HepG2 (cell line): ENCODE results near the gene GPHN. TPM values are rescaled to one million over a fixed set of nuclear protein-coding genes. Genes with fewer than 3 reads are reported as not detected.

Source experiments
- AGO1 ChIP-seq: fragments of 200-400 bp; formaldehyde crosslinking; IDR thresholded peaks from 2 replicates; pipeline ENCODE4 v1.6.1; 2017; ENCODE audit warnings: mild to moderate bottlenecking, low read depth, low read length, moderate library complexity; ENCODE audit not compliant: poor library complexity, severe bottlenecking
- BCLAF1 ChIP-seq: fragments of 450-650 bp; IDR thresholded peaks from 2 replicates; pipeline ENCODE4 v1.6.1; 2017; ENCODE audit warnings: mild to moderate bottlenecking
- BHLHE40 ChIP-seq: IDR thresholded peaks from 2 replicates; pipeline ENCODE4 v1.6.1; 2011; ENCODE audit warnings: low read length, improper control_type of control experiment
- ELK4 ChIP-seq: sonication (generic); formaldehyde crosslinking; IDR thresholded peaks from 2 replicates; pipeline ENCODE4 v1.9.0; 2021; ENCODE audit warnings: missing genetic modification reagents, borderline replicate concordance
- HNRNPL ChIP-seq: fragments of 200-400 bp; formaldehyde crosslinking; IDR thresholded peaks from 2 replicates; pipeline ENCODE4 v1.6.1; 2017; ENCODE audit warnings: mild to moderate bottlenecking, low read depth, low read length
- ISX ChIP-seq: sonication (generic); formaldehyde crosslinking; conservative IDR thresholded peaks from 2 replicates; pipeline ENCODE4 v1.5.0; 2020; ENCODE audit warnings: missing genetic modification reagents
- NFATC3 ChIP-seq: sonication (generic); formaldehyde crosslinking; IDR thresholded peaks from 2 replicates; pipeline ENCODE4 v1.5.1; 2020; ENCODE audit warnings: mild to moderate bottlenecking, missing genetic modification reagents
- PCBP1 ChIP-seq: fragments of 200-400 bp; formaldehyde crosslinking; IDR thresholded peaks from 2 replicates; pipeline ENCODE4 v1.6.1; 2017; ENCODE audit warnings: mild to moderate bottlenecking, low read depth, low read length, borderline replicate concordance
- PTBP1 ChIP-seq: fragments of 200-400 bp; formaldehyde crosslinking; IDR thresholded peaks from 2 replicates; pipeline ENCODE4 v1.6.1; 2018; ENCODE audit warnings: low read length, low read depth; ENCODE audit not compliant: poor library complexity, severe bottlenecking
- RFX1 ChIP-seq: fragments of 450-650 bp; IDR thresholded peaks from 2 replicates; pipeline ENCODE4 v1.6.1; 2017
- RFX5 ChIP-seq: IDR thresholded peaks from 2 replicates; pipeline ENCODE4 v1.6.1; 2011; ENCODE audit warnings: low read depth, low read length, improper control_type of control experiment
- SCMH1 ChIP-seq: sonication (generic); formaldehyde crosslinking; IDR thresholded peaks from 2 replicates; pipeline ENCODE4 v1.9.0; 2021; ENCODE audit warnings: missing genetic modification reagents, mild to moderate bottlenecking, borderline replicate concordance
- ZNF281 ChIP-seq: sonication (generic); formaldehyde crosslinking; IDR thresholded peaks from 2 replicates; pipeline ENCODE4 v1.4.0; 2020; ENCODE audit warnings: missing genetic modification reagents, borderline replicate concordance
- ZNF501 ChIP-seq: sonication (generic); formaldehyde crosslinking; IDR thresholded peaks from 2 replicates; pipeline ENCODE4 v1.5.1; 2020; ENCODE audit warnings: mild to moderate bottlenecking, moderate library complexity, missing genetic modification reagents
- ZNF672 ChIP-seq: sonication (generic); formaldehyde crosslinking; IDR thresholded peaks from 2 replicates; pipeline ENCODE4 v1.8.1; 2022; ENCODE audit warnings: missing genetic modification reagents
- polyA plus RNA-seq, 8 experiments: library from polyadenylated mRNA; depleted of rRNA in 3 of 8; stranded (reverse) in 7 of 8; unstranded in 1 of 8; fragments of >200 nt; fragmentation: Illumina TruSeq in 4 of 8; extraction: Trizol in 4 of 8; gene quantifications; 2 replicates each; pipeline versions ENCODE4 v1.2.1 to v1.2.3, GENCODE V29; 2011 to 2016; ENCODE audit warnings: low read depth in 4 of 8, missing spikeins in 1 of 8, mixed read lengths in 1 of 8; ENCODE audit not compliant: insufficient read depth in 1 of 8
- total RNA-seq, 5 experiments: library from RNA; depleted of rRNA; stranded (reverse); fragments of >200 nt; fragmentation: Illumina TruSeq; extraction: Trizol; gene quantifications; 2 replicates each; pipeline ENCODE4 v1.2.3, GENCODE V29; 2016; ENCODE audit warnings: low read depth in 1 of 5
- TF ChIP-seq, protein P1 (sequence below): sonication (generic); formaldehyde crosslinking; IDR thresholded peaks from 2 replicates; pipeline ENCODE4 v1.8.0; 2022; ENCODE audit warnings: low read depth, missing genetic modification reagents
- TF ChIP-seq, protein P2 (sequence below): sonication (generic); formaldehyde crosslinking; IDR thresholded peaks from 2 replicates; pipeline ENCODE4 v1.5.1; 2020; ENCODE audit warnings: missing genetic modification reagents, mild to moderate bottlenecking, borderline replicate concordance

The GPHN gene
- total and polyA plus RNA-seq, 2 of the 13 experiments (the other 11 are each of a cell fraction or from before 2014, with no cell fraction given) = 12.7 to 19.2 TPM

DNA sequence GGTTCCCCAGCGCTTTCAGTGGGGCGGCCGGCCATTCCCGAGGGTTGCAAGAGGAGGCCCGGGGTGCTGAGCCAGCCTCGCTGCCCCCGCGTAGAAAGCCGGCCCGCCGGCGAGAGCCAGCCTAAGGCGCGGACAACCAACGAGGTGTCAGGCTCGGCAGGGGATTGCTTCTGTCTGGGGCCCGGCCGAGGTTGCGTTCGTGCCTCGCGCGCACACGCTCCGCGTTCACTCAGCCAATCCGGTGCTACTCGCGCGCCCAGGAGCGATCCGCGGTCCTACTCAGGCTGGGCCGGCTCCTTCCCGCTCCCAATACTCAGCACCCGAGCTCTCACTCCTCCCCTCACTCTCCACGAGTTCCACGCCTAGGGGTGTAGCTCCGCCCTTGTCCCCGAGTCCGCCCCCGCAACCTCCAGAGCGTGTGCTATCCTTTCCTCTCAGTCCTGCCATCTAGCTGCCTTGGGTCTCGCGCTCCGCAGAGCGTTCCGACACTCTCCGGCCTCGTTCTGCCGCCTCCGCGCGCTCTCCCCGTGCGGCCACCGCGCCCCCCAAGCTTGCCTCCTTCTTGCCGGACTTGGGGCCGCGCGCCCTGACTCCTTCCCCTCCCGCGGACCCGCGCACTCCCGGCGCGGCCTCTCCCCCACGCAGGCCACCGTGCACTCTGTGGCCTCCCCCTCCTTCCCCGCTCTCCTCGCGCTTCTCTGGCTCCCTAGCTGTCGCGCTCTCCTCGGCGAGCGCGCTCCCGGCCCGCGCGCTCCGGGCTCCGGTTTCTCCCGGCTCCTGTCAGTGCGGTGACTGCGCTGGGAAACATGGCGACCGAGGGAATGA, at the start of gene GPHN (continued):
- 0 out of 2 replicates have a peak, but pooled peaks have one; percentile 24 for TF ChIP-seq BHLHE40
- no peak for TF ChIP-seq PCBP1
- TF ChIP-seq ISX (CRISPR knock-in tag) = no peak
- TF ChIP-seq, protein P1, sequence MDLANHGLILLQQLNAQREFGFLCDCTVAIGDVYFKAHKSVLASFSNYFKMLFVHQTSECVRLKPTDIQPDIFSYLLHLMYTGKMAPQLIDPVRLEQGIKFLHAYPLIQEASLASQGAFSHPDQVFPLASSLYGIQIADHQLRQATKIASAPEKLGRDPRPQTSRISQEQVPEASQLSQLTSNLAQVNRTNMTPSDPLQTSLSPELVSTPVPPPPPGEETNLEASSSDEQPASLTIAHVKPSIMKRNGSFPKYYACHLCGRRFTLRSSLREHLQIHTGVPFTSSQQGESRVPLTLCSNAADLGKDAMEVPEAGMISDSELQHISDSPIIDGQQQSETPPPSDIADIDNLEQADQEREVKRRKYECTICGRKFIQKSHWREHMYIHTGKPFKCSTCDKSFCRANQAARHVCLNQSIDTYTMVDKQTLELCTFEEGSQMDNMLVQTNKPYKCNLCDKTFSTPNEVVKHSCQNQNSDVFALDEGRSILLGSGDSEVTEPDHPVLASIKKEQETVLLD (CRISPR knock-in tag) = peak; percentile 45
- peak; percentile 23 for TF ChIP-seq ZNF672
- TF ChIP-seq RFX5 = no peak; the same call in 1 of the 2 replicates
- no peak for TF ChIP-seq ELK4 (CRISPR knock-in tag)
- no peak for TF ChIP-seq ZNF281
- no peak for TF ChIP-seq RFX1
- TF ChIP-seq PTBP1 = no peak
- no peak for TF ChIP-seq SCMH1 (CRISPR knock-in tag)
- no peak for TF ChIP-seq HNRNPL
- TF ChIP-seq AGO1 = no peak
- no peak for TF ChIP-seq BCLAF1
- TF ChIP-seq NFATC3 (CRISPR knock-in tag) = no peak
- peak; percentile 86 for TF ChIP-seq ZNF501 (CRISPR knock-in tag)
- TF ChIP-seq, protein P2, sequence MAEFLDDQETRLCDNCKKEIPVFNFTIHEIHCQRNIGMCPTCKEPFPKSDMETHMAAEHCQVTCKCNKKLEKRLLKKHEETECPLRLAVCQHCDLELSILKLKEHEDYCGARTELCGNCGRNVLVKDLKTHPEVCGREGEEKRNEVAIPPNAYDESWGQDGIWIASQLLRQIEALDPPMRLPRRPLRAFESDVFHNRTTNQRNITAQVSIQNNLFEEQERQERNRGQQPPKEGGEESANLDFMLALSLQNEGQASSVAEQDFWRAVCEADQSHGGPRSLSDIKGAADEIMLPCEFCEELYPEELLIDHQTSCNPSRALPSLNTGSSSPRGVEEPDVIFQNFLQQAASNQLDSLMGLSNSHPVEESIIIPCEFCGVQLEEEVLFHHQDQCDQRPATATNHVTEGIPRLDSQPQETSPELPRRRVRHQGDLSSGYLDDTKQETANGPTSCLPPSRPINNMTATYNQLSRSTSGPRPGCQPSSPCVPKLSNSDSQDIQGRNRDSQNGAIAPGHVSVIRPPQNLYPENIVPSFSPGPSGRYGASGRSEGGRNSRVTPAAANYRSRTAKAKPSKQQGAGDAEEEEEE (CRISPR knock-in tag) = no peak
